Vagina (tissue), 2 donors: ENCODE results near the gene CRYZ.

Experiments used
- CTCF ChIP-seq, 3 experiments: fragments of 450-650 bp in 2 of 3; fragments of 200-600 bp in 1 of 3; sonication (generic) in 1 of 3; IDR thresholded peaks; one replicate each; pipeline ENCODE4 v1.5.1; 2017 to 2019; ENCODE audit warnings: antibody characterized with exemption in 3 of 3, mild to moderate bottlenecking in 2 of 3, moderate library complexity in 2 of 3
- POLR2A ChIP-seq, 2 donors: fragments of 450-650 bp; IDR thresholded peaks; one replicate each; pipeline ENCODE4 v1.6.1; 2017; ENCODE audit warnings: antibody characterized with exemption in 2 of 2, mild to moderate bottlenecking in 2 of 2, moderate library complexity in 2 of 2
- POLR2AphosphoS5 ChIP-seq, 2 donors: sonication (generic); formaldehyde crosslinking; IDR thresholded peaks; one replicate each; pipeline ENCODE4 v1.9.0; 2017; ENCODE audit warnings: antibody characterized with exemption in 2 of 2, mild to moderate bottlenecking in 2 of 2, low read depth in 1 of 2; ENCODE audit not compliant: insufficient read depth in 1 of 2

- TF ChIP-seq POLR2A (IDR thresholded peaks at IDR 0.05) (no peak), CTCF (IDR thresholded peaks at IDR 0.05) (no peak), POLR2AphosphoS5 (IDR thresholded peaks at IDR 0.05; ENCODE audit: insufficient read depth in 1 of 2, low read depth in 1 of 2) (no peak)
Observed at GRCh38 chr1:74767490-74767889, 34.6 kb upstream of the CRYZ start.
